Measurements from ENCODE around the gene ITGB6. TPM values are rescaled to one million over a fixed set of nuclear protein-coding genes. Genes with fewer than 3 reads are reported as not detected.

The ITGB6 gene
- total RNA-seq, 2 donors from 2014 or later, result 0.24 TPM; not detected in 1

DNA sequence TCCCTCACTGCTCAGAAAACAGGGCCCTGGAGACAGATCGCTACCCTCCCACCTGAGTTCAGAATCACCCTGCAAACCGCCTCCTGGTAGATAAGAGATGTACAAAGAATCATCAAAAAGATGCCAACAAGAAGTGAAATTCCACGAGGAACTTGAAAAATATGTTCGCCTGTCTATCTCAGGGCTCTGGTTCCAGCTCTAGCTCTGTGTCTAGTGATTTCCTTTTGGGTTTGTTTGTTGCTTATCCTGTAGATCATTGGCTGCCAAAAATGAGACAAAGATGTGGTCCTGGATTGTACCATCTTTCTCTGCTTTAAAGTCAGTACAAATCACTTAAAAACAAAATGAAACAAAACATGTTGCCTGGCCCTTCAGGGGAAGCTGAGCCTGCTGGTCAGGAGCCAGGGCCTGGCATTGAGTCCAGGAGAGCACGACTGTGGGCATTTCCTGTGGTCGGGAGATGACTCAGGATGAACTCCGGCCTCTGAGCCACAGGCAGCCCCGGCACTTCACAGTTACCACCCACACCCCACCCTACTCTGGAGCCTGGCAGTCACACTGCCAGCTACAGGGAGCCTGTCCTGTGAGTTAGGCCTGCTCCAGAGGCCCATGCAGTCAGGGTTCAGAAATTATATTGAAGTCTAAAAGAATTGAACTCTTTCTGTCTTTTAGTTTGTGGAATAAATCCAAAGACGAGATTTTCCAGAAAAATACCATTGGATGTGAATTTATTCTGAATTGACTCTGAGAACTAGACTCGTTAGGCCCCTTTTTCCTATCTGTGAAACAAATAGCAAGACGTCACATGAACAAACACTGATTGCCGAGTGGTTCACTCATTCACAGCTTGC is 8.0 kb upstream of the ITGB6 start:
- TF ChIP-seq CTCF (conservative IDR thresholded peaks at IDR 0.05), result no peak
- WGBS, 2 experiments (ENCODE audit: insufficient coverage in 1 of 2, insufficient read length in 1 of 2), result 67 to 83% methylated on average over 7 to 12 of the region's 12 CpGs
- Mint-ChIP-seq H3K36me3 (ENCODE audit: low read depth) (no peaks in the 10 kb centered on the region), H3K9me3 (peaks cover 15% of the 10 kb centered on the region), H3K4me3 (no peak overlapping the region), H3K27ac (peak overlapping the region; percentile 71), H3K27me3 (ENCODE audit: insufficient read depth) (no peaks in the 10 kb centered on the region), H3K4me1 (peaks cover 31% of the 10 kb centered on the region)
- peak; percentile 69 for DNase-seq
- no peaks in the 10 kb centered on the region for H3K27me3 ChIP-seq (ENCODE audit: control insufficient read depth, insufficient read depth, low read length, poor library complexity, severe bottlenecking)
- H3K9me3 ChIP-seq (ENCODE audit: control insufficient read depth, low read length), result peaks cover 36% of the 10 kb centered on the region
- no peaks in the 10 kb centered on the region for H3K36me3 ChIP-seq (ENCODE audit: control insufficient read depth, insufficient read depth, low read length)
- peak overlapping the region; percentile 69 for H3K27ac ChIP-seq (ENCODE audit: low read depth, low read length)
- no peak overlapping the region for H3K9ac ChIP-seq (ENCODE audit: extremely low read depth, low read length, poor library complexity, severe bottlenecking)
- H3K4me3 ChIP-seq (ENCODE audit: low read length), result no peak overlapping the region
- peaks cover 5% of the 10 kb centered on the region for H3K4me1 ChIP-seq (ENCODE audit: control insufficient read depth, insufficient read depth, low read length)

- Mint-ChIP-seq H3K4me1 (peaks cover 34% of the 10 kb centered on the region), H3K4me3 (no peak overlapping the region), H3K36me3 (ENCODE audit: low read depth) (no peaks in the 10 kb centered on the region), H3K9me3 (peaks cover 18% of the 10 kb centered on the region), H3K27me3 (ENCODE audit: insufficient read depth) (no peaks in the 10 kb centered on the region), H3K27ac (peak overlapping the region; percentile 71)
- Histone ChIP-seq H3K9ac (ENCODE audit: extremely low read depth, low read length, poor library complexity, severe bottlenecking) (no peak overlapping the region), H3K4me3 (ENCODE audit: low read length) (no peak overlapping the region), H3K9me3 (ENCODE audit: control insufficient read depth, low read length) (peaks cover 39% of the 10 kb centered on the region), H3K4me1 (ENCODE audit: control insufficient read depth, insufficient read depth, low read length) (peaks cover 5% of the 10 kb centered on the region), H3K27me3 (ENCODE audit: control insufficient read depth, insufficient read depth, low read length, poor library complexity, severe bottlenecking) (no peaks in the 10 kb centered on the region), H3K36me3 (ENCODE audit: control insufficient read depth, insufficient read depth, low read length) (no peaks in the 10 kb centered on the region), H3K27ac (ENCODE audit: low read depth, low read length) (no peak overlapping the region)
- no peak for DNase-seq
- WGBS, 2 experiments (ENCODE audit: insufficient coverage in 1 of 2, insufficient read length in 1 of 2), result 95 to 96% methylated on average over 3 to 4 of the region's 4 CpGs
- no peak for TF ChIP-seq CTCF (conservative IDR thresholded peaks at IDR 0.05)
These were observed 7.2 kb upstream of the ITGB6 start for GRCh38 chr2:160207271-160207670.

DNA sequence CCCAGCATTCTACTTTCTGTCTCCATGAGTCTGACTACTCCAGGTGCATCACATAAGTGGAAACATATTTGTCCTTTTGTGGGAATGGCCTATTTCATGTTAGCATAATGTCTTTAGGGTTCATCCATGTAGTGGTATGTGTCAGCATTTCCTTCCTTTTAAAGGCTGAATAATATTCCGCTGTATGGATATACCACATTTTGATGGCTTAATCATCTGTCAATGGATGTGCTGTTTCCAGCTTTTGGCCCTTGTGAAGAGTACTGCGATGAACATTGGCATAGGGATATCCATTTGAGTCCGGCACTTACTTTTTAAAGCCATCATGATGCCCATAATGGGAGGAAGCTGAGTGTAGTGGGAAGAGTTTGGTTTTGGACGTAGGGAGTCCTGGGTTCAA is 6.4 kb upstream of the ITGB6 start:
- Histone ChIP-seq H3K27me3 (ENCODE audit: control insufficient read depth, insufficient read depth, low read length, poor library complexity, severe bottlenecking) (no peaks in the 10 kb centered on the region), H3K9me3 (ENCODE audit: control insufficient read depth, low read length) (peaks cover 39% of the 10 kb centered on the region), H3K4me1 (ENCODE audit: control insufficient read depth, insufficient read depth, low read length) (peaks cover 8% of the 10 kb centered on the region), H3K4me3 (ENCODE audit: low read length) (peak overlapping the region; percentile 52), H3K9ac (ENCODE audit: extremely low read depth, low read length, poor library complexity, severe bottlenecking) (no peak overlapping the region), H3K27ac (ENCODE audit: low read depth, low read length) (no peak overlapping the region), H3K36me3 (ENCODE audit: control insufficient read depth, insufficient read depth, low read length) (no peaks in the 10 kb centered on the region)
- WGBS, 2 experiments (ENCODE audit: insufficient coverage in 1 of 2, insufficient read length in 1 of 2), result 91 to 93% methylated on average over 1 to 4 of the region's 4 CpGs
- no peak for TF ChIP-seq CTCF (conservative IDR thresholded peaks at IDR 0.05)
- Mint-ChIP-seq H3K4me3 (no peak overlapping the region), H3K36me3 (ENCODE audit: low read depth) (no peaks in the 10 kb centered on the region), H3K9me3 (peaks cover 18% of the 10 kb centered on the region), H3K4me1 (peaks cover 41% of the 10 kb centered on the region), H3K27ac (no peak overlapping the region), H3K27me3 (ENCODE audit: insufficient read depth) (no peaks in the 10 kb centered on the region)
- DNase-seq, result no peak
